Measurements from ENCODE around the gene STRA6.

The STRA6 gene

DNA sequence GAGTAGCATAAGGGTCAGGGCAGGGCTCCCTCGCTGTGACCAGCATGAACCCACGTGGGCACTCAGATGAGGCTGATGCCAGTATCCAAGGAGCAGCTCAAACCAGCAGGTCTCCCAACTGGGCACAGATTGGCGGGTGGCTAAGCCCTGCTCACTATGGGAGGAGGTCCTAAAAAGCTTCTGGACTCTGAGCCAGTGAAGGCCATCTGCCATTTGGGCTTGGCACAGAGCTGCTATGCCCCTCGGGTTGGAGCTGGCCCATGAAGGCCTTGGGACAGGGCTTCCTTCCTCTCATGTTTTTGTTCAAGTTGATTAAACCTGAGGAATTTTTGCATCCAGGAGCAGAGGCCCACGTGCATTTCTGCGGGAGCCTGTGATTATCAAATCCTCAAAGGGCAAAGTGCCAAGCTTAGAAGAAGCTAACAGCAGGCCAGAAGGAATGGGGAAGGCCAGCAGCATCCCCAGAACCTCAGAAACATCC is 4.3 kb upstream of the STRA6 start:
- no peak for DNase-seq

DNA sequence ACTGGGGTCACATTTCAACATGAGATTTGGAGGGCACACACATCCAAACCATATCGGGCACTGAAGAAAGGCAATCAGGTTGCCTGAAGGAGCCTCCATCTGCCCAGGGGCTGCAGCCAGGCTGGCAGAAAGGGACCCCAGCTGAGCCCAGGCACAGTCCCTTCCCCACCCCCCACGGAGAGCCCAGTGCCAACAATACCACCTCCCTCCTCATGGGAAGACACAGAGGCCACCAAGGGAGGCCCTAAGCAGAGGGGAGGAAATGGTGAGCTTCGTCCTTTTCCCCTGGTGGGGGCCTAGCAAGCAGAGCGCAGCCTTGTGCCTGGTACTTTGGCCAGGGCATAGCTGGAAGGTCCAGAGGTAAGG is 3.0 kb upstream of the STRA6 start:
- DNase-seq = no peak

DNA sequence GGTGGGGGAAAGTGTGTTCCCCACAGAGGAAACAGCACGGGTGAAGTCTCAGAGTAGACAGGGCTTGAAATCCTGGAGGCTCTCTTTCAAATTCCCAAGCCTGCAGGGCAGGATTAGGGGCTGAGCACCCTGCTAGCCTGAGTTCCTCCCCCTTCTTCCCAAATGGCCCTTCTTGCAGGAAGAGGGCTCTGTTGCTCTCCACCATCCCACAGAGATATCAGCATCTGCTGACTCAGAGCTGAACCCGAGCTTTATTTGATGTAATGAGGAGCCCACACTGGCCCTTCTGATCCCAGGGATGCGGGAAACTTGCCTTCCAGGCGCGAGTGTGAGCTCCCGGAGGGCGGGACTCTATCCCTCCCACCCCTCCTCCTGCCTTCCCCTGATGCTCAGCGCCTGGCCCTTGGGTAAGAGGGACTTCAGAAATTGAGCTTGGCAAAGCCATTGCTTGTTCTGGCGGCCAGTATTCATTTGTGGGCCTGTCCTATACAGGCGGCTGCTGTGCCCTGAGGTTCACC is 1.4 kb upstream of the STRA6 start:
- peak; percentile 53 for DNase-seq

DNA sequence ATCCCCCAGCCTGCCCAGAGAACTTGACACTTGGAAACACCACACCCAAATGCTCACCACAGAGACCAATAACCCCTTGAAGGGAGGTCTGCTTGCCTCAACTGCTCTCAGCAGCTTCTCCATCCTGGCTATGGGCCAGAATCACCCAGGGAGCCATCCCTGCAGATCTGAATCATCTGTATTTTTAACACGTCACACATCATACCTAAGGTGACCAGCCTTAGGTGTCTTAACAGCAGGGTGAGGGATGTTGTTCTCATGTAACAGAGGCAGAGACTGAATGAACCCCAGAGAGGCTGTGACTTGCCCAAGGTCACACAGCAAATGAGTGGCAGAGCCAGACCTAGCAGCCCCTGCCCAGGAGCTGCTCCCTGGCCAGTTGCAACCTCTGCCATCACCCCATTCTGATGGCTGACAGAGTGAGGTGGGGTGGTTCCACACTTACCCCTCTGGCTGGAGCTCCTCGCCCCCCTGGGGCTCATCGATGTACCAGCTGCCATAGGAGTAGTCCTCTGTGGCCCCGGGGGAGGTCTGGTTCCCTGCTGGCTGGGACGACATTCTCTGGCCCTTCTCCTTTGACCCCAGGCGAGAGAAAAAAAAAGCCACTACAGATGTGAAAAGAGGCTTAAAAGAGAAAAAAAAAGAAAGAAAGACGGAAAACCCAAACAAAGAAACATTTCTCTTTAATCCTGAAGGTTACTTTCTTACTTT is 722 bp downstream of the STRA6 start:
- no peak for DNase-seq

DNA sequence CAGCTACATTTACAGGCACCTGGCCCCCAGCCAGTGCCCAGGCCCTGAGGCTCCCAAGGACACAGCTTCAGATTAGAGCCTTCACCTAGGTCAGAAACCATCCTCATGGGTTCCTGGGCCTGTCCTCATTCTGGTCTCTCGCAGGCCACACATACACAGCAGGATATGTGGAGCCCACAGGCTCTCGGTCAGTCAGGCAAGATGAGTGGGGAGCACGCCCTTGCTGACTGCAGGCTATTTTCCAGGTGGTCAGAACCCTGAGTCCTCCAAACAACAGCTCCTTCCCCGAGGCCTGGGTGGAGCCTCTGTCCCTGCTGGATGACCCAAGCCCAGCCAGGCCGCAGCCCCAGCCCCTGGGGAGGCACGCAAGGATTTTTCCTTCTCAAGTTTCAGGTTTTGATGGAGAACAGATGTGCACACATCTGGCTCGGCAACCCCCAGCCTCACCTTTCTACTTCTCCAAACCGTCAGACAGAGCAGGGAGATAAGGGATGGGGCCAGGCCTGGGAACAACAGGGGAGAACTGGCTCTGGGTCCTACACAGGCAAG is 1.6 kb downstream of the STRA6 start:
- peak; percentile 43 for DNase-seq

DNA sequence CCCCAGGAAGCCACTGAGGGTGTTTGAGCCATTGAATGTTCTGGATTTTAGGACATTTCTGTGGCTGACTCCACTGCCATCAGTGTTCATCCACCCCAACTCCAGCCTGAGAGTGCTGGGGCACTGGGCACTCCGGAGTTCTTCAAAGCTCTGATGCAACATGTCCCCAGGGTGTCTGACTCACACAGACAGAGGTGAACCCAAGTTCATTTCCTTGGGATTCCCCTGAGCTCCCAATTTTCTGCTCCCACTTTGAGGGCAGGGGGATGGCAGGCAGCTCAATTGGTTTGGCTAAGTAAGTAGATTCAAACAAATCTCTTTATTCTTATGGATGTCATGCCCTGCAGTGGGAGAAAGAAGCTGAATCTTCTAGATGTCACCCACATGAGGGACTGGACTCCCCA is 2.2 kb downstream of the STRA6 start:
- peak; percentile 63 for DNase-seq

DNA sequence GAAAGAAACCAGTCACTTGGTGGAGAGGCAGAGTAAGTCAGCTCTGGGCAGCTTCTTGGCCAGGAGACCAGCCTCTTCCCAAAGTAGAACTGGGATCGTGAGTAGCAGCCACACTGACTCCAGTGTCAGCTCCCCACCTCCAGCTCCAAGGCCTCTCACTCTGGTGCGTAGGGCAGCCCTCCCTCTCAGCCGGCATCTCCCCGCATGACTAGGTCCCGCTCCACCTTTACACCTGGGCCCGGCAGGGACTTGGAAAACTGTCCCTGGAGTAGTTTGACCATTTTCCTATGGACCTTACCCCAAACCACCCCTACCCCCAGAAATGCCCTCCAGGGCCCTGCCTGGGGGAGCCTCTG is 3.3 kb downstream of the STRA6 start:
- no peak for DNase-seq

DNA sequence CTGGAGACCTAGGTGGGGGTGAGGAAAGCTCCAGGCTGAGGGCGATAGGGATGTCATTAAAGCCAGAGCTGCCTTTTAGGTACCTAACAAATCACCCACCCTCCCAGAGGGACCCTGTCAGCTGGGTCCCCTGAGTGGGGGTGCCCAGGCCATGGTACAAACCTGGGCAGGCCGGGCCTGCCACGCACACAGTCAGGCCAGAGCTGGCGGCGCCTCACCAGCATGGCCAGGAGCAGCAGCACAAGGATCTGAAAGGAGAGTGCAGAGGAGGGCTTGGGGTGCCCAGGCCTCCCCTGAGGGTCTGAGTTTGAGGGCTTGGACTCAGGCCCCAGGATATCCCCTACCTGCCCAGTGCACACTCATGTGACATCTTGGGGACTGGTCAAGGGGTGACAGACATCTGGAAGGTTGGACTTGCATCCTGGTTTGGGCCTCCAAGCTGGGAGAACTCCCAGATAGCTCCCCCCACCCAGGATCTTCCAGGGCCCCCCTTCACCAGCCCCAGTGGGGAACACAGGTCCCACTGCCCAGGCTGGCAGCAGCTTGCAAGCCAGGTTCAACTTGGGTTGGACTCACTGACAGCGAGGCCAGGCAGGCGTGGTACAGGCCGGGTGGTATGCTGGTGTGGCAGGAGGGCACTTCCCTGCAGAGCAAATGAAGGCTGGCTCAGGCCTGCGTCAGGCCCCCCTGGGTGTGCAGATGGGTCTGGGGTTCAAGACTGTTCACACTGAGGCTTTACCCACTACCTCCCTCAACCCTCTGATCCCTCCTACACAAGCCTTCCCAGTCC is 5.2 kb downstream of the STRA6 start:
- DNase-seq = no peak

DNA sequence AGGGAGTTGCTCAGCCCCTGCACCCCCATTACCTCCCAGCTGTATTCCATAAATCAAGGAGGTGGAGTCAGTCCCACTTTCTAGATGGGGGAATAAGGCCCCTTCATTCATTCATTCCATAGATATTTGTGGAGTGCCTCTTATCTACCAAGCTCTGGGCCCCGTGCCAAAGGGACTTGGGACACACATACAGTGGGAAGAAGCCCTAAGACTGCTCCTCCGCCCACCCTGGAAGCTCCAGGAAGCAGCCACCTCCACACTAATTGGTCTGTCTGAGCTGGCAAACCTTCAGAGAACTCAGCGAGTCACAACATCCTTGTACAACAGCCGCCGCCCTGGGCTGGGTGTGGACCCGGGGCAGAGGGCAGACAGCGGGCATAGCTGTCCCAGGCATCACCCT is 6.4 kb downstream of the STRA6 start:
- peak; percentile 83 for DNase-seq

DNA sequence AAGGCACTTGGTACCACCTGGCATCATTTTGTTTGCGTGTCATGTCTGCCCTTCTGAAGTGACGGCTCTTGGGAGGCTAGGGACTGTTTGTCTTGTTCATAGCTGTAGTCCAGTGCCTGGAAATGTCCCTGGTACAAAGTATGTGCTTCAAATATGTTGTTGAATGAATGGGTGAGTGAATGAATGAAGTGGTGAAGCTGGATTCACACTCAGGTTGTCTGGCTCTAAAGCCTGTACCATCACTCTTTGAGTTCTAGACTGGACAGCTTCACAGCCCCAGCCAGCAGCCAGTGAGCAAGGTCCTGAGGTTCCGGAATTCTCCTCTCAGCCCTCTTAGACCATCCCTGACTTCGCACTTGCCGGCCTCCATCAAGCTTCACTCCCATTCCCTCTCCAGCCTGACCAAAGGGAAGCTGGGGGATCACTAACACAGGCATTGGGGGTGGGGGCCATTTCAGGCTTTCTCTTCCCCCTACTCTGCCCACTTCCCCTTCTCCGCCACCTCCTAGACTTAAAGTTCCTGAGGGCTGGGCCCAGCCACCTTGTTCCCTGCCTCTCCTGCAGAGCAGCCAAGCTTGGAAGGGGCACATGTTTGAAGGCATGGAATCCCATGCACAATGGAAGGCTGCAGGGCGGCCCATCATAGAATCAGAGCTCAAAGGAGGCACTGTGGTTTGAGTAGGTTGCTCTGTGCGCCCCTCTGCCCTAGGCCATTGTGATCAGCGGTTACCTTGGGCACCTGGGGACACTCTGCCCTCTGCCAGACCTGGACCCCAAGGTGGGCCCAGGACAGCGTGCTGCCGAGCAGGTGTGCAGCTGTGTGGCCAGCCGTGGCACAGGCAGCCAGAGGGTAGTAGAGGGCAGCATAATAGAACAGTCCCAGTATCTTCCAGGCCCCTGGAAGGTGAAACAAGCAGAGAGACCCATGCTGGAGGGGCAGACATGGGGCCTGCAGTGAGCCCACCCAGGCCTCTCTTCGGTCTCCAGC is 7.7 kb downstream of the STRA6 start:
- no peak for DNase-seq

DNA sequence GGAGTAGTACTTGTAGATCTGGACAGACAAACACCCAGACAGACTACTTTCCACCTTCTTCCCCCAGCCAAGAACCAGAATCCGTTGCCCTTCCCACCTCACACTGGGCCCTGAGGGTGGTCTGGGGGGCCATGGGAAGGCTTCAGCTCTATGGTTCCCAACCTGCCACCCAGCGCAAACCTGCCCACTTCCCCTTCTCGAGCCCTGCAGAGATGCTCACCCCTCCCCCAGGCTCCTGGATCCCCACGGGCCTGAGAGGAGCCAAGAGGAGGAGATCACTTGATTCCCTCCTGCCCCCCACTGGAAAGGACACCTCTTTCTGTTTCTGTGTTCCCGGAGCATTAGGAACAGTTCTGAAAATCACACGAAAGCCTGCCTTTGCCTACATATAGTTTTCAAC is 8.7 kb downstream of the STRA6 start:
- no peak for DNase-seq

DNA sequence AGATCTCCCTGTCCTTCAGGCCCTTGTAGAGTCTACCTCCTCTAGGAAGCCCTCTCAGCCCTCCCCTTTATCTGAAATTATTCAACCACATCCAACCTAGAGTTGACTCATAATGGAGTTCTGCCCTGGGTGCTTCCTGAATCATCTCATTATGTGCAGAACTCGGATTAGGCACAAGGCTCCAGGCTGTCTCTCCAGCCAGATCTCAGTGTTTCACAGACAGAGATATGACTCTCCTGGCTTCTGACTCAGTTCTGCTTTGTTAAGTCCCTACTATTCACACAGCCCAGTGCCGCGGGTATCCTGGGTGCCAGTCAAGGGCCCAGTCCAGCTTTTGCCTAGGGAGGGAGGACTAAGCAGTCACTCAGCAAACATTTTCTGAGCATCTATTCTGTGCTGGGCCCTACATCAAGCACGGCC is 9.3 kb downstream of the STRA6 start:
- peak; percentile 60 for DNase-seq

DNA sequence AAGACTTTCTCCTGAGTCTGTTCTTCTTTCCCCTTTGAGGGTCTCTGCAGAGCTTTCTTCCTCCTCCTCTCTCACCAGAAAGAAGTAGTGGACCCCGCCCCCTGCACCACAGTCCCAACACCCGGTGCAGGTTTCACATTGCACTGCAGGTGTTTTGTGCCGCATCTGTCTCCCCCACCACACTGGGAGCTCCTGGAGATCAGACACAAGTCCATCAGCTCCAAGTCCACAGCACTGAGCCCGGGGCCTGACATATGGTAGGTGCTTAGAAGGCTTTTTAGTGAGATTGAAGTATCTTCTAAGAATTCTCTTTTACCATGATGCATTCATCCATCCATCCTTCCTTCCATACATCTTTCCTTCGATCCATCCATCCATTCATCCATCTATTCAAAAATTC is 9.8 kb downstream of the STRA6 start:
- no peak for DNase-seq

DNA sequence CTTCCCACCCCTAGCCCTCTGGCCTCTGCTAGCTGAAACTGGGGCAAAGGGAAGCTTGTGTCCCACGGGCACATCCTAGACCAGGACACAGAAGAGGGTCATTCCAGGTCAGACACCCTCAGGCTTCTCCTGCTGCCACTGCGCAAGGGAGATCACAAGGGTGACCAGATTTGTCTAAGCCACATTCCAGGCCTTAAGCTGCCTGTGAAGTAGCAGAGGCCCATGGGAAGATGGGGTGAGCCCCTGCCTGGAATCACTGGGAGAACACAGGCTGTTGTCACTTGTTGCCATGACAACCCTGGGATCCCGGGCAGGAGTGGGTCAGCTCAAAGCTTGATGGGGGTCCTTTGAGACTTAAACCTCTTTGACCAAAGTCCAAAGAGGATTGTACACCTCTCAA is 10.8 kb downstream of the STRA6 start:
- no peak for DNase-seq

DNA sequence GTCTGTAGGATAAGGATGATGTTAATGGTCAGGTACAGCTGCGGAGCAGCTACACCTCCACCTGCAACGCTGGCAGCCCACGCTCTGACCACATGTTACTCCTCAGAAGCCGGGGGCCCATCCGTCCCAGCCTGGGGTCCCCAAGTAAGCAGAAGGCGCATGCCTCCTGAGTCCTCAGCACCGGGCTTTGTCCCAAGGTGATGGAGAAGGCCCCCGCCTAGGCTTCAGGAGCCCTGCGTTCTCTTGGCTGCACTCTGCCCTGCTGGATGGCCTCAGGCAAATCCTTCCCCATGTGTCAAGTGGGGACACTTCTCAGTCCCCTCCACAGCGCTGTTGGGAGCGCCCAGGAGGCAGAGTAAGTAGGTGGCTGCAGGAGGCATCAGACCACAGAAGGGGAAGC is 14.4 kb downstream of the STRA6 start:
- no peak for DNase-seq

DNA sequence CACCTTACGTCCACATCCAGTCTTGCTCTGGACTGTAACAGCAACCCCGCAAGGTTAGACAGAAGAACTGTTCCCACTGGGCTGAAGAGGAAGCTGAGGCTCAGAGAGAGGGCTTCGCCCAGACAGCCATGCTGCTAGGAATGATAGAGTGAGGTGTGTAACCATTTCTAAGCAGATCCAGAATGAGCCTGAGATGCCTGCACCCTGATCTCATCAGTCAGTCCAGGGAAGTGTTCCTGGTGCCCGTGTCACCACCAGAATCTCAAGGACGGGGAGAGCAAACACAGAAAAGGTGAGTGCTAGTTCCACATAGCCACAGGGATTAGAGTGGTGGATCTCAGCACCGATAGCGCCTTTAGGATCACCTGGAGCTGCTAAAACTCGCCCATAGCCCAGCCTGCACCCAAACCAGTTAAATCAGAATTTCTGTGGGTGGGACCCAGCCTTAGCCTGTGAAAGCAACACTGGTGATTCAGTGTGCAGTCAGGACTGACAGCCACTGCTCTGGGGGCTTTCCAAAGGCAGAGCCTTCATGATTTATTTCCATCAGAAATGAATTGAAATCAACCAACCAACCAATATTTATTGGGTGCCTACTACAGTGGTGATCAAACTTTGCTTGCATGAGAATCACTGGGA is 16.8 kb downstream of the STRA6 start:
- no peak for DNase-seq

DNA sequence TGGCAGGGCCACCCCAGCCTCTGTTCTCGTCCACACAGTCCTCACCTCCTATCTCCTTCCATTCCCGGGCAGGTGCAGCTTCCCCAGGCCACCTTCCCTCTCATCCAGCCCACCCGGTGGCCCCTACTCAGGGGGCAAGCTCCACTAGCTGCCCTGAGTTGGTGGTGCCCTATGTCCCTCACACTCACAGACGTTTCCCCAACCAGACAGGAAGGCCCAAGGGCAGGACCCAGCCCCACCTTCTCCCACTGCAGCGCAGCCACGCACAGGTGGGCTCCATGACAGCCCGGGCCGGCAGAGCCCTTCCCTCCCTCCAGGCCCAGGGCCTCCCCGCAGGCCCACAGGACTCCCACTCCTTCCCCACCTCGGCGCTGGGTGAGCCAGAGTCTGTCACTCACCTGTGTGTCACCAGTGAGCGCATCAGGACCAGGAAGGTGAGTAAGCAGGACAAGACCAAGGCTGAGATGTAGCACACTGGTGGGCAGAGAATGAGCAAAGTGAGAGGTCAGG is 17.9 kb downstream of the STRA6 start:
- DNase-seq = no peak

DNA sequence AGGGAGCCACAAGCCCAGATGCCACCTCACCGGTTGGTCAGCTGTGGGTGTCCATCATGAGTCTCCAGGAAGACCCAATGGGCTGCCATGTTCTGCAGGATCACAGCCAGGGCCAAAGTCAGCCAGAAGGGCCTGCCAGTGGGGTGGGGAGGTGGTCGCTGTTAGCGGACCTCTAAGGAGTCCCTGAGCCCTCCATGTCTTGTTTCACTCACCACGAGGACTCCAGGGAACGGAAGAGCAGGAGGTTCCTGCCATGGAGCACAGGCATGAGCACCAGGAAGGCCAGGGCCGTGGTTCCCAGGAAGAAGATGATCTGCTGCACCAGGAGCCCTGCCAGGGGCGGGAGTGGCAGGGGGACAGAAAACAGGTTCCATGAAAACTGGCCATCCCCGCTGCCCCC is 20.5 kb downstream of the STRA6 start:
- no peak for DNase-seq

DNA sequence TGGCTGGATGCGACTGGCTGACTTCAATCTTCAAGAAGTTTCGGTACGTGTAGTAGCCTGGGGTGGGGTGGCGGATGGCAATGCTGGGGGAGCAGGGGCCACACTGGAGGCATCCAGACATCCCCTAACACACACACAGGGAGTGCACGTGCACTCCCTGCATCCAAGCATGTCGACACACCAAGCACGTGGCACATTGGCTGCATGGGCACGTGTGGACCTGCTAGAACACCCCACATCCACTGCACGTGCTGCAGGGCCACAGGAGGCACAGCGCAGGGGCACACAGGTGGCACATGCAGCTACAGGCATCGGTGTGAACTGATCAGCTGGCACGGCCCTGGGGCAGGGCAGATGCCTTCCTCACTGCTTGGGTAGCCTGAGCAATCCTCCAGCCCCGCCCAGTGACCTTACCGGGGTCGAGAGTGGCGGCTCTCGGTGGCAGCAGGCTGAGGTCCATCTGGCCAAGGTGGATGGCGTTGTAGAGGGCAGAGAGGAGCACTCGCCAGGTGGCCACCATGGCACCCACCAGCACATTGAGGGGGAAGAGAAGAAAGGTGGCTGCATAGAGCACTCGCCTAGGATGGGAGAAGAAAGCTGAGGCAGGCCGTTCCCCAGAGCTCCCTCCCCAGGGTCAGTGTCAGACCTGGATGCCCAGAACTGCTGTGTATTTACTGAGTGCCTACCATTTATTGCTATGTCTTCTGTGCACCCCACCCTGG is 21.5 kb downstream of the STRA6 start:
- DNase-seq = no peak

DNA sequence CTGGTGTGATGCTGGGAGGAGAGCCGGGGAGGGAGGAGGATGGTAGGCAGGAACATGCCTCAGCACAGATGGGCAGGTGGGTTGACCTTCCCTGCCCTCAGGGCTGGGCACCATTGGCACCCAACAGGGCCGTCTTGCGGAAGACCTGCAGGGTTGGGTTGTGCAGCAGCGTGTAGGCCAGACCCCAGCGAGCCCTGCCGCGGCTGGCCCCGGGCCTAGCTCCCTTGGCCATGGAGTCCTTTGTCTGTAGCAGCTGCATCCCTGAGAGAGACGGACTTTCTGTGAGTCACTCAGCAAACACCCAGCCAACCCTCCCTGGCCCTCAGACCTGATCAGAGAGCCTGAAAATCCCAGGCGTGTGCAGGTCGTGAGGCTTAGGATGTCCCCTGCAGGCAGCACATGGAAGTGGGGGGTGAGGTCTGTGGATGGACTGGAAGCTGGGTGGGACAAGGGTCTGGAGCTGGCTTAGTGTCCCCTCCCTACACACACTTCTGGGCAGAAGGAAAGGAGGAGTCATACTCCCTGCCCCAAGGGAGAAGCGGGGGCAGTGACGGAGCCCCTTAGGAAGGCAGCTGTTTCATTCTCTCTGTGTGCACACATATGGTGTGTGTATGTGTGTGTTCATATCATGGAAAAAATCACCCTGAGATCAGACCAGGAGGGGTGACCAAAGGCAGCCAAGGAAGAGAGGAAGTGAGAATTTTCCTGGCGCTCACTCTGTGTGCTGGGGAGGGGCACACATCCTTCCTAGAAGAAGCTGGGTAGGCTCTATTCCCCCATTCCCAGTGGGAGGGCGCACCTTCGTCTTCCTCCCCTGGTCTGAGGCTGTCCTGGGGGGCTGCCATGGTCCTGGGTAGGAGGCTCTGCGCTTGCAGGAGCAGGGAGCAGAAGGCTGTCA is 22.4 kb downstream of the STRA6 start:
- peak; percentile 25 for DNase-seq
